Right cardiac atrium (tissue), 5 donors: ENCODE data around the gene OSBPL10. TPM values are rescaled to one million over a fixed set of nuclear protein-coding genes. Genes with fewer than 3 reads are reported as not detected.
"Not testable (repeated sequence)": the region's sequence is repeated elsewhere in the genome, so short reads cannot be mapped to it uniquely, and the experiment has no call there.

Experiments used
- ATAC-seq, 2 donors: fragments of 200-7000 bp; cut with Tn5 transposase; one replicate each; pipeline versions ENCODE4 v1.8.0 to v1.9.1; 2020; ENCODE audit warnings: moderate library complexity in 2 of 2, mild to moderate bottlenecking in 1 of 2
- DNase-seq, 3 donors: peaks; one replicate each; pipeline ENCODE4 v3.0.0-alpha.2; 2020
- H3K27ac ChIP-seq: one replicate; pipeline ENCODE4 v1.5.1; 2013; ENCODE audit warnings: mild to moderate bottlenecking, low read length, control low read depth, moderate library complexity
- H3K27me3 ChIP-seq: one replicate; pipeline ENCODE4 v1.6.1; 2013; ENCODE audit not compliant: control insufficient read depth, insufficient read depth
- H3K4me1 ChIP-seq: one replicate; pipeline ENCODE4 v1.6.1; 2013; ENCODE audit warnings: low read length; ENCODE audit not compliant: control insufficient read depth, insufficient read depth
- H3K4me3 ChIP-seq: one replicate; pipeline ENCODE4 v1.5.1; 2013; ENCODE audit warnings: low read length, control low read depth
- H3K9me3 ChIP-seq: one replicate; pipeline ENCODE4 v1.6.1; 2013; ENCODE audit warnings: low read length; ENCODE audit not compliant: control insufficient read depth
- WGBS: extraction: QIAGEN DNeasy Blood & Tissue Kit; methylation state at CpG from one replicate; pipeline ENCODE4 v1.1.7; 2013; 5-methylcytosine and 5-hydroxymethylcytosine counted together
- intact Hi-C, 4 donors: fragments of 100-400 bp; cut with DNase I; formaldehyde crosslinking; loops; one replicate each; pipeline versions ENCODE4 v1.11.0 to v1.14.0; 2022 to 2023
- polyA plus RNA-seq: library from polyadenylated mRNA; stranded (reverse); fragments of 200-250 nt; gene quantifications from one replicate; pipeline ENCODE4 v1.2.3, GENCODE V29; 2013
- total RNA-seq, 4 donors: library from RNA; stranded (reverse); fragmentation: NEBNext Ultra II Directional; extraction: Animal tissue kit (Norgen Biotek cat#: 25700); gene quantifications; one replicate each; pipeline ENCODE4 v1.2.1, GENCODE V29; 2021
- donor health status: healthy with polysubstance abuse.
- donor health status: DM: no; HTN: yes; CAD: no.
- donor health status: DM: no; HTN: no; CAD: no.
- donor health status: DM: no; HTN: yes; CAD: no; lungs with severe emphysema.
- donor health status: DM: yes; HTN: yes; CAD: no.

The OSBPL10 gene
- total and polyA plus RNA-seq, 5 donors: 2.2 to 5.9 (median 4.9) TPM

DNA sequence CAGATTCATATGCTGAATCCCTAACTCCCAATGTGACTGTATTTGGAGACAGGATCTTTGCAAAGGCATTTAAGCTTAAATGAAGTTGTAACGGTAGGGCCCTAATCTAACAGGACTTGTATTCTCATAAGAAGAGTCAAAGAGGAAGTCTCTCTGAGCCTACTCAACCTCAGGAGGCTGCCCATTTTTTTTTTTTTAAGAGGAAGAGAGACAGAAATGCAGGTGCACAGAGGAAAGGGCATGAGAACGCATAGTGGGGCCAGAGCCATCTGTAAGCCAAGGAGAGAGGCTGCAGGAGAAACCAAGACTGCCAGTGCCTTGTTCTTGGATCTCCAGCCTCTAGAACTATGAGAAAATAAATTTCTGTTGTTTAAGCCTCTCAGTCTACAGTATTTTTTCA, 28.9 kb upstream of the OSBPL10 start:
- no peak for ATAC-seq
- no peaks in the 10 kb centered on the region for H3K27me3 ChIP-seq
- no peak for DNase-seq
- WGBS: 79% methylated on average over 2 of the region's 2 CpGs
- intact Hi-C loops: no loop called here
- H3K4me3 ChIP-seq: no peak overlapping the region
- H3K4me1 ChIP-seq: no peaks in the 10 kb centered on the region
- no peaks in the 10 kb centered on the region for H3K9me3 ChIP-seq
- H3K27ac ChIP-seq: no peak overlapping the region

DNA sequence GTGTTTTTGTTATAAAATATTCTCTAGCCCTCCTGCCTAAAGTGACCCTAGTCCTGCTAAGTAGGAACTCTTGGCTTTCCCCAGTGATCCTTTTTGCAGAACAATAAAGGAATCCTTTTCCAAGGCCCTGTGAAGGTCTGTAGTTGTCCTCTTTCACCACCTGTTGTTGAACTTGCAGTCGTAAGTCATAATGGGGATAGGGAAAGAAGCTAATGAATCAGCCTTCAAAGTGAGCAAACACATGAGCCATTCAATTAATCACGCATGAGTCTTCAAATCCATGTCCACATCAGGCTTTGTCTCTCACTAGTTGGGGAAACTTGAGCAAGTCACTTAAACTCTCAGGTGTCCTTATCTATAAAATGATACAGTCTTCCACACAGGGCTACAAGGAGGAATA, 28.0 kb upstream of the OSBPL10 start:
- no peaks in the 10 kb centered on the region for H3K27me3 ChIP-seq
- WGBS: 97% methylated on average over 2 of the region's 2 CpGs
- no peak overlapping the region for H3K4me3 ChIP-seq
- ATAC-seq (no peak), DNase-seq (no peak)
- H3K27ac ChIP-seq: no peak overlapping the region
- no peaks in the 10 kb centered on the region for H3K4me1 ChIP-seq
- no peaks in the 10 kb centered on the region for H3K9me3 ChIP-seq
- intact Hi-C loops: no loop called here

DNA sequence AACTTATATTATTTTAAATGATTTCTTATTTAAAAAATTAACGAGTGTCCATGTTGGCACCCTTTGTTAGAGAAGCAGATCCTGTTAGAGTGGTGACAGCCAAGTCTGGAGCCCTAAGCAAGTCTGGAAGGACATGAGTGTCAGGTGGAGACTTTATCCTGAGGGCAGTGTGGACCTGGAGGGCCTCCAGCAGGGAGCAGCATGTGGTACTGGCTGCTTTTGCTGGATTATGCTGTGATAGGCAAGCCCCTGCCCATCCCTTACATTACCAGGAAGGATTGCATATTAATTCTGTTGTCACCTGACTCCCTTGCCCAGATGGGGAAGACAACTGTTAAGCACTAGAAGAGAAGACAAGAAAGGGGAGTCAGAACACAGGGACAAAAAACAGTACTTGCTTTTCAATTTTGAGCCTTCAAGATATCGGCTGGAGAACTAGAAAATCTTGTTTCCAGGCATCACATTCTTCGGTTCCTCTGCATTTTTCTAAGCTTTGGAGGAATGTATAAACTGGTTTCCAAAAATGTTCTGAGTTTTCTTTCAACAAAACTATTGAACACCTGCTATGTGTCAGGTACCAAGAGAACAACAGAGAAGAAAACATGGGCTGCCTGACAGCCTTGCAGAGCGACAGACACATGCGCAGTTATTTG, 23.2 kb upstream of the OSBPL10 start:
- WGBS: 85% methylated on average over 5 of the region's 5 CpGs
- H3K4me3 ChIP-seq: no peak overlapping the region
- H3K27ac ChIP-seq: no peak overlapping the region
- ATAC-seq (no peak), DNase-seq (no peak)
- no peaks in the 10 kb centered on the region for H3K4me1 ChIP-seq
- no peaks in the 10 kb centered on the region for H3K9me3 ChIP-seq
- no peaks in the 10 kb centered on the region for H3K27me3 ChIP-seq
- intact Hi-C loops: no loop called here

DNA sequence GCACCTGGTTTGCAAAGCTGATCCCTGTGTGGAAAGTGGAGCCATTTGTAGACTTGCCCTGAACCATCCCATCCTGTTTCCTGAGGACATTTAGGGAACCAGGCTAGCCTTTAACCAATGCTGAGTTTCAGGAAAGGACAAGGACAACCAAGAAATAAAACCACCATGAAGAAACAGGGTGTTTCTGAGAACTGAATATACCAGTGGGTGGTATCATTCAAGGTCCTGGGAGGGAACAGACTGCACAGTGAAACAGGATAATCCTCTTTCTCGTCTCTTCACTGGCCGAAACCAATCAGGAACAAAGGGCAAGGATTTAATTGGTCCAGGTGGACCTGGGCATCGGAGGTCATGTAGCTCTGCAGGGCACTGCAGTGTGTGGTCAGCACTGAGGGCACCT, 22.3 kb upstream of the OSBPL10 start:
- Histone ChIP-seq H3K27ac (no peak overlapping the region), H3K27me3 (no peaks in the 10 kb centered on the region), H3K4me3 (no peak overlapping the region), H3K9me3 (no peaks in the 10 kb centered on the region), H3K4me1 (no peaks in the 10 kb centered on the region)
- ATAC-seq (no peak), DNase-seq (no peak)
- intact Hi-C loops: no loop called here
- 97% methylated on average over 3 of the region's 3 CpGs for whole genome bisulfite sequencing

DNA sequence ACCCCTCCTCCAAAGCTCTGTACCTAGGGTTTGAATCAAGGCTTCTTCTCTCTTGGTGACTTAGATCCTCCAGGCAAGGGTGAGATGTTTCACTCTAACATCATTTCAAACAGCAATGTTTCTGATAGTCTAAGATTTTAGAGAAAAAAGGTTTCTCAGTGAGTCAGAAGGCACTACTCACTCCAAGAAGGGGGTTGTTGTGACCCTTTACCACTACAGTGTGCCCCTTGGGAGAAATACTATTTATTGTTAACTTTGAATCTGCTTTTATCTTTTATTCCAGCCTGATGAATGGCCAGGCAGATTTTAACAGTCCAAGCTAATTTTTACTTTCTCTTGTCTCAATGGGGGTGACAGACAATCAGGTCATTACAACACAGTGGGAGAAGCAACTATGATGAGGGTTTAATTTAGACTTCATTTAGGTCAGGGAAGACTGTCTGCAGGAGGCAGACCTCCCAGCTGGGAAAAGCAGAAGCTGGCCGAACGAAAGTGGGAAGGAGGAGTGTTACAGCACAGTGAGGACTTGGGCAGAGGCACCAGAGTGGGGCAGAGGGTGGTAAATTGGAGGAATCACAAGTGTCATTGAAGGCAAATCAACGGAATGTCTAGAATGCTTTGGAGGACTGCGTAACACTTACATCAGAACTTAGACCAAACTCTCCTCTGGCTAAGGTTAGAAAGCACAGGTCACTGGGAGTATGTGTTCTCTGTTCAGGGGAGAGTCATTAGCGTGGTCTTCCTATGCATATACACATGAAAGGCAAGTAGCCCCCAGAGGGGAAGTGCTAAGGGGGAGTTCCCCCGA, 21.7 kb upstream of the OSBPL10 start:
- Histone ChIP-seq H3K27me3 (no peaks in the 10 kb centered on the region), H3K4me3 (no peak overlapping the region), H3K4me1 (no peaks in the 10 kb centered on the region), H3K27ac (no peak overlapping the region), H3K9me3 (no peaks in the 10 kb centered on the region)
- DNase-seq (no peak), ATAC-seq (no peak)
- 57% methylated on average over 6 of the region's 6 CpGs for WGBS
- intact Hi-C loops: no loop called here

DNA sequence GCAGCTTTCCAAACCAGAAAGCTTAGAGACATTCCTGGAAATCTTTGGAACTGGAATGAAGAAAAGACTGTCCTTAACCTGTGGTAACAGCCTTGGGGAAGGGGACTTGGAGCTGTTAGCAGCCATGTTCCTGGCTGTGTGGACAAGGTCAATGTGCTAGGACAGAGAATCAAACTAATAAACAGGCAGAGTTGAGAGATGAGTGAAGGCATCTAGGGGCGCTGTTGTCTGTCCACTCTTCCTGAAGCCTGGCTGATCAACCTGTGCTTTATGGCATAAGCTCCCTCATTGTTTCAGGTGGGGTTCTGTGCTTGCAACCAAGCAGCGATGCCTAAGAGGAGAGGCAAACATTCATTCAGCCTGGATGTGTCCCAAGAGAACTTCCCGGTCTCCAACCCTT, 19.8 kb upstream of the OSBPL10 start:
- intact Hi-C loops: no loop called here
- Histone ChIP-seq H3K27me3 (no peaks in the 10 kb centered on the region), H3K4me3 (no peak overlapping the region), H3K4me1 (no peaks in the 10 kb centered on the region), H3K9me3 (no peaks in the 10 kb centered on the region), H3K27ac (no peak overlapping the region)
- DNase-seq: no peak
- 77% methylated on average over 3 of the region's 3 CpGs for WGBS
- no peak for ATAC-seq

DNA sequence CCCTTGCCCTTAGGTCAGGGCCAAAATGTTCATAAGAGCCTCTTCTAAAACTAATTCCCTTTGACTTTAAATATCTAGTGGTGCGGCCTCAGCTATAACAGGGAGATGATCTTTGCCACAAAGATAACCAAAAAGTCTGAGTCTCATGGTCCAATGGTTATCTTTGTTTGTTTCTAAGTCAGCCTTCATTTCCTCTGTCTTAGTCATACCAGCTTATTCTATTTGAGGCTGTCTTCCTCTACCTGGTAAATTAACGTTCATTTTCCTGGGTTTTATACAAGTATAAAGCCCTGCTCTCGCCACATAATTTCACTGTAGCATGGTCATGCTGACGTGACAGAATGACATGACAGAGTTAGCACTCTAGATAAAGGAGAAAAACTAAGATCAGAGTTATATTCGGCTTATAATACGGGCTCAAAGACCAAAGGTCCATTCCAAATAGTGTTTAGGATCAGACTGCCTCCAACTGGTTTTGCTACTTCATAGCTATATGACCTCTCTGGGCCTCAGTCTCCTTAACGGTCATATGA, 18.9 kb upstream of the OSBPL10 start:
- no peaks in the 10 kb centered on the region for H3K9me3 ChIP-seq
- no peak overlapping the region for H3K4me3 ChIP-seq
- DNase-seq: no peak
- no peak for ATAC-seq
- 74% methylated on average over 7 of the region's 7 CpGs for WGBS
- intact Hi-C loops: no loop called here
- H3K27me3 ChIP-seq: no peaks in the 10 kb centered on the region
- H3K4me1 ChIP-seq: no peaks in the 10 kb centered on the region
- H3K27ac ChIP-seq: no peak overlapping the region

DNA sequence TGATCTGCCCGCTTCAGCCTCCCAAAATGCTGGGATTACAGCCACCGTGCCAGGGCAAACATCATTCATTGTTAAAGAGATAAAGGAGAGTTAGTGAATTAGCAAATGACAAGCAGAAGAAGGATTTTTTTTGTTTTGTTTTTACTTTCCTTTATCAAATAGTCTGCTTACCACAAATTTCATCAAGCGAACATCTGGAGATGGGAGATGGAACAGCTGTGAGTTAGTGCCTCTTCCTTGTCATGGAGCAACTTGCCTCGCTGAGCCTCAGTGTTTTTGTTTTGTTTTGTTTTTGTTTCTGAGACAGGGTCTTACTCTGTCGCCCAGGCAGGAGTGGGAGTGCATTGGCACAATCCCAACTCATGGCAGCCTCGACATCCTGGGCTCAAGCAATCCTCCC, 16.4 kb upstream of the OSBPL10 start:
- DNase-seq: no peak
- H3K27me3 ChIP-seq: no peaks in the 10 kb centered on the region
- ATAC-seq: no peak
- H3K27ac ChIP-seq: no peak overlapping the region
- intact Hi-C loops: no loop called here
- WGBS: 58% methylated on average over 6 of the region's 6 CpGs
- H3K4me3 ChIP-seq: no peak overlapping the region
- H3K9me3 ChIP-seq: no peaks in the 10 kb centered on the region
- H3K4me1 ChIP-seq: no peaks in the 10 kb centered on the region

DNA sequence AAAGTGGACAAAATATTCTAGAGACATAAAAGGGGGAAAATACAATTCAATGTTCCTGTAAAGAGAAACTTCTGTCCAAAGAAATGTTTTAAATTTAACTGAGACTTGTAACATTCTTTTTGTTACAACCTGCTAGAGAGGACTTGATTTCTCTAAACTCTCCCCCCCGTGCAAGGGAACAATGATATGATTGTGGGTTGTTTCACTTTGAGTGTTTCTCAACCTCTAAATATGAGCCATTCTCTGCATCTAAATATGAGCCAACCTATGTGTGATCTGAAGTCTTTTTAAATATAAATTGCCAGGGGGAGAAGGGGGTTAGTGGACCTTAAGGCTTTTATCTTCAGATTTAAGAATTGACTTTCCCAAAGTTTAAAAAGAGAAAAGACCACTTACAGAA, 15.1 kb upstream of the OSBPL10 start:
- no peak overlapping the region for H3K4me3 ChIP-seq
- no peaks in the 10 kb centered on the region for H3K9me3 ChIP-seq
- DNase-seq (no peak), ATAC-seq (no peak)
- intact Hi-C loops: no loop called here
- no peaks in the 10 kb centered on the region for H3K27me3 ChIP-seq
- 78% methylated on average over 1 of the region's 1 CpG for WGBS
- no peak overlapping the region for H3K27ac ChIP-seq
- H3K4me1 ChIP-seq: no peaks in the 10 kb centered on the region

DNA sequence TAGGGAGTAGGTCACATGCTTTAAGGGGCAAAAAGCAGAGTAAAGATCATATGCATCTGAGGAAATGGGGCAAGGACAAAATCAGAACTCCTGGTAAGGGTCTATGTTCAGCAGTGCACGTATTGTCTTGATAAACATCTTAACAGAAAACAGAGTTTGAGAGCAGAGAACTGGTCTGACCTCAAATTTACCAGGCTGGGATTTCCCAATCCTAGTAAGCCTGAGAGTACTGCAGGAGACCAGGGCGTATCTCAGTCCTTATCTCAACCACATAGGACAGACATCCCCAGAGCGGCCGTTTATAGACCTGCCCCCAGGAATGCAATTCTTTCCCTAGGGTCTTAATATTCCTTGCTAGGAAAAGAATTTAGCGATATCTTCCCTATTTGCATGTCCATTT, 14.0 kb upstream of the OSBPL10 start:
- H3K4me1 ChIP-seq, H3K9me3 ChIP-seq, intact Hi-C loops, H3K27ac ChIP-seq, H3K27me3 ChIP-seq, H3K4me3 ChIP-seq, ATAC-seq, DNase-seq: not testable (repeated sequence)
- 87% methylated on average over 5 of the region's 5 CpGs for WGBS

DNA sequence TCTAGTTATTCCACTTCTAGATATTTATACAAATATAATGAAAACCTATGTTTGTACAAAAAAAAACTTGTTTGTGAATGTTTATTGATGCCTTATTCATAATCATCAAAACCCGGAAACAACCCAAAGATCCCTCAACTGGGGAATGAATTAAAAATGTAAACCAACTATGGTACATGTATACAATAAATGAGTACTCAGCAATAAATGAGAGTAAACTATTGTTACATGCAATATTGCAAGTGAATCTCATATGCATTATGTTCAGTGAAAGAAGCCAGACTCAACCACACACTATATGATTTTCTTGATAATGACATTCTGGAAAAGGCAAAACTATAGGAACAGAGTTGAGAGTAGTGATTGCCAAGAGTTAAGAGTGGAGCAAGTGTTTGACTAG, 12.8 kb upstream of the OSBPL10 start:
- Histone ChIP-seq H3K27me3 (no peaks in the 10 kb centered on the region), H3K27ac (no peak overlapping the region), H3K4me3 (no peak overlapping the region), H3K9me3 (no peaks in the 10 kb centered on the region), H3K4me1 (no peaks in the 10 kb centered on the region)
- WGBS: 98% methylated on average over 1 of the region's 1 CpG
- no peak for ATAC-seq
- DNase-seq: no peak
- intact Hi-C loops: no loop called here
